ENCODE results near the gene LRP3. TPM values are rescaled to one million over a fixed set of nuclear protein-coding genes. Genes with fewer than 3 reads are reported as not detected.

The LRP3 gene
- total RNA-seq, 2 experiments from 2014 or later: 0.11 TPM; not detected in 1

DNA sequence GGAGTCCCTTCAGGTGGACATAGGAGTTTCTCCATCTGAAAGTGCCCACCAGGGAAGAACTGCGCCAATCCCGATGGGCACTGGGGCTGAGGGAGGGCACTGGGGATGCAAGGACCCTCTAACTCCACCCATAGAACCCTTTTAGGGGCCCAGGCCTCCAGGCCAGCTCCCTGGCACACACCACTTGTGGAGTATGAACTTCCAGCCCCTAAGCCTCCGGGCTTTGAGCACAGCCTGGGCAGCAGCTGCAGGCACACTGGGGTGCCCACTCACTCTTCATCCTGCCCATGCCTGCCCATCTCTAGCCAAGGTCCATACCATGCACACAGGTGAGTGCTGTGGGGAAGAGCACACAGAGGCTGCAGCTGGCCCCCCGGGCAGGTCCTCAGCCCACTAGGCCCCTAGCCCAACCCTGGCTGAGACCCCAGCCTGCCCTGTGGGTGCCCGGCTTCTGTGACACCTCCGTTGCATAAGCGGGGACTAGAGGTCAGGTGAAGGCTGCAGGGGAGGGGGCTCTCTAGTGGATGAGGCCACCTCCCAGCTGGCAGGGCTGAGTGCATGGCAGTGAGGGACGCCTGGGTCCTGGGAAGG is 46.1 kb downstream of the LRP3 start:
- H3K27me3 Mint-ChIP-seq: peaks cover 6% of the 10 kb centered on the region
- H3K27ac ChIP-seq (ENCODE audit: low read depth in 1 of 2, low read length in 2 of 2): no peak overlapping the region
- no peaks in the 10 kb centered on the region for H3K36me3 Mint-ChIP-seq (ENCODE audit: low read depth)
- ChIA-PET CTCF (no interaction called here), POLR2A (no interaction called here)
- no peaks in the 10 kb centered on the region for H3K36me3 ChIP-seq (ENCODE audit: insufficient read depth, low read length)
- DNase-seq (no peak), ATAC-seq (ENCODE audit: poor library complexity) (no peak)
- H3K27me3 ChIP-seq (ENCODE audit: control insufficient read depth in 1 of 2, insufficient read depth in 2 of 2, low read length in 2 of 2): no peaks in the 10 kb centered on the region
- TF ChIP-seq, protein P1, sequence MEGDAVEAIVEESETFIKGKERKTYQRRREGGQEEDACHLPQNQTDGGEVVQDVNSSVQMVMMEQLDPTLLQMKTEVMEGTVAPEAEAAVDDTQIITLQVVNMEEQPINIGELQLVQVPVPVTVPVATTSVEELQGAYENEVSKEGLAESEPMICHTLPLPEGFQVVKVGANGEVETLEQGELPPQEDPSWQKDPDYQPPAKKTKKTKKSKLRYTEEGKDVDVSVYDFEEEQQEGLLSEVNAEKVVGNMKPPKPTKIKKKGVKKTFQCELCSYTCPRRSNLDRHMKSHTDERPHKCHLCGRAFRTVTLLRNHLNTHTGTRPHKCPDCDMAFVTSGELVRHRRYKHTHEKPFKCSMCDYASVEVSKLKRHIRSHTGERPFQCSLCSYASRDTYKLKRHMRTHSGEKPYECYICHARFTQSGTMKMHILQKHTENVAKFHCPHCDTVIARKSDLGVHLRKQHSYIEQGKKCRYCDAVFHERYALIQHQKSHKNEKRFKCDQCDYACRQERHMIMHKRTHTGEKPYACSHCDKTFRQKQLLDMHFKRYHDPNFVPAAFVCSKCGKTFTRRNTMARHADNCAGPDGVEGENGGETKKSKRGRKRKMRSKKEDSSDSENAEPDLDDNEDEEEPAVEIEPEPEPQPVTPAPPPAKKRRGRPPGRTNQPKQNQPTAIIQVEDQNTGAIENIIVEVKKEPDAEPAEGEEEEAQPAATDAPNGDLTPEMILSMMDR (IDR thresholded peaks at IDR 0.05): no peak
- H3K9me3 ChIP-seq (ENCODE audit: control insufficient read depth in 1 of 2, insufficient read depth in 1 of 2, low read length in 2 of 2): peaks cover 0 to 5% of the 10 kb centered on the region in 2 experiments
- no peaks in the 10 kb centered on the region for H3K9me3 Mint-ChIP-seq
- intact Hi-C loops (cut with DNase I, micrococcal nuclease): loop anchor here in 1 of 2 experiments (5.0 kb wide), 1 partner anchor 532 kb away; no protein-coding TSS in a partner anchor
- no peak overlapping the region for H3K27ac Mint-ChIP-seq
- H3K4me3 Mint-ChIP-seq: no peak overlapping the region
- peaks cover 35% of the 10 kb centered on the region for H3K4me1 ChIP-seq (ENCODE audit: insufficient read depth, low read length)
- peaks cover 3% of the 10 kb centered on the region for H3K4me1 Mint-ChIP-seq (ENCODE audit: low read depth)
- H3K4me3 ChIP-seq (ENCODE audit: low read length): no peak overlapping the region

DNA sequence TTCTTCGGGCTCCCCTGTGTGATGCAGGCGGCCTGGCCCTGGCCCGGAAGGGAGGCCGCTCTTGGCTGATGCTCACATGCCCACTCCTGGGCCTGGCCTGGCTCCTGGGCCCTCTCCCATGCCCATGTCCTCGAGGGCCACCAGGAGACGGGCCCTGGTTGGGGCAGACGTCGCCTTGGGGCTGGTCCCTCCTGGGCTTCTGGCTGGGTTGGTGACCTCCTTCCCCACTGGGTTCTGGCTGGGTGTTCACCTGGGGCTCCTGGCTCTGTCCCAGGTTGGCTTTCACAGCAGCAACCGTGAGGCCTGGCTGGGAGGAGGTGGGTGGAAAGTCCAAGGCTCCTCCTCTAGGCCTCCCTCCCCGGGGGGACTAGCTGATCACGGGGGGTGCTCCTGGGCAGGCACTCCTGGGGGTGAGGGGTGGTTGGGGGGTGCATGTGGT is 47.0 kb downstream of the LRP3 start:
- Histone ChIP-seq H3K4me3 (ENCODE audit: low read length) (no peak overlapping the region), H3K27me3 (ENCODE audit: control insufficient read depth in 1 of 2, insufficient read depth in 2 of 2, low read length in 2 of 2) (no peaks in the 10 kb centered on the region), H3K9me3 (ENCODE audit: control insufficient read depth in 1 of 2, insufficient read depth in 1 of 2, low read length in 2 of 2) (peaks cover 7 to 14% of the 10 kb centered on the region in 2 experiments), H3K36me3 (ENCODE audit: insufficient read depth, low read length) (no peaks in the 10 kb centered on the region), H3K4me1 (ENCODE audit: insufficient read depth, low read length) (peaks cover 27% of the 10 kb centered on the region), H3K27ac (ENCODE audit: low read depth in 1 of 2, low read length in 2 of 2) (no peak overlapping the region)
- ChIA-PET CTCF (no interaction called here), POLR2A (no interaction called here)
- ATAC-seq (ENCODE audit: poor library complexity): no peak
- TF ChIP-seq, protein P1 (IDR thresholded peaks at IDR 0.05): no peak
- Mint-ChIP-seq H3K9me3 (no peaks in the 10 kb centered on the region), H3K27me3 (peaks cover 4% of the 10 kb centered on the region), H3K36me3 (ENCODE audit: low read depth) (no peaks in the 10 kb centered on the region), H3K4me3 (no peak overlapping the region), H3K4me1 (ENCODE audit: low read depth) (no peaks in the 10 kb centered on the region), H3K27ac (no peak overlapping the region)
- DNase-seq: peak in 1 of 14 experiments; percentile 11
- intact Hi-C loops (cut with DNase I, micrococcal nuclease): loop anchor here (1.0 to 5.0 kb wide), 2 partner anchors 165 to 531 kb away; no protein-coding TSS in a partner anchor

DNA sequence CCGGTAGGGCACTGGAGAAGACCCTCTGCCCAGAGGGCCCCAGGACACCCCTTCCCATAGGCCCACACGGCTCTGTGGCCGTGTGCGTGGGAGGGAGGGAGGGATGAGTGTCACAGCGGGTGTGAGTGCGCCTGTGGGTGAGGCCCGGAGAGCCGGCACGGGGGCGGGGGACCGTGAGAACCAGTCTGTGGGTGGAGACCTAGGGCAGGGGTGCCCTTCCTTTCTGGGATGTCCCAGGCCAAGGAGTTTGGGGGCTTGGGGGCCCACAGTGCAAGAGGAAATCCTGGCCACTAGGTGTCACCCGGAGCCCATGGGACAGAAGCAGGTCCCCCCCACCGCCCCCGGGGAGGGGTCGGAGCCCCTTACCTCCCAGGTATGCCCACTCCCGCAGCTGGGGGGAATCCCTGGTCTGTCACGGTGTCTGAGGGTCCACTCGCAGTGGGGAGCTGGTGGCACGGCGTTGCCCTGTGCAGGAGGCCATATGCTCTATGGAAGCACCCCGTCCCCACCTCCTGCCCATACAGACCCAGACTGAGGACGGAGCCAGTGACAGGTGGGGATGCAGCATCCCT is 47.5 kb downstream of the LRP3 start:
- ChIA-PET CTCF (no interaction called here), POLR2A (no interaction called here)
- Mint-ChIP-seq H3K36me3 (ENCODE audit: low read depth) (no peaks in the 10 kb centered on the region), H3K4me1 (ENCODE audit: low read depth) (no peaks in the 10 kb centered on the region), H3K4me3 (no peak overlapping the region), H3K27me3 (peaks cover 4% of the 10 kb centered on the region), H3K27ac (no peak overlapping the region), H3K9me3 (no peaks in the 10 kb centered on the region)
- no peaks in the 10 kb centered on the region for H3K36me3 ChIP-seq (ENCODE audit: insufficient read depth, low read length)
- H3K27me3 ChIP-seq (ENCODE audit: control insufficient read depth in 1 of 2, insufficient read depth in 2 of 2, low read length in 2 of 2): no peaks in the 10 kb centered on the region
- peaks cover 7 to 18% of the 10 kb centered on the region in 2 experiments for H3K9me3 ChIP-seq (ENCODE audit: control insufficient read depth in 1 of 2, insufficient read depth in 1 of 2, low read length in 2 of 2)
- H3K4me3 ChIP-seq (ENCODE audit: low read length): no peak overlapping the region
- TF ChIP-seq, protein P1 (IDR thresholded peaks at IDR 0.05): peak; percentile 62
- DNase-seq: peak in 5 of 14 experiments; percentile 15 to 68 (median 54)
- no peak for ATAC-seq (ENCODE audit: poor library complexity)
- H3K4me1 ChIP-seq (ENCODE audit: insufficient read depth, low read length): peaks cover 24% of the 10 kb centered on the region
- H3K27ac ChIP-seq (ENCODE audit: low read depth in 1 of 2, low read length in 2 of 2): no peak overlapping the region
- intact Hi-C loops (cut with DNase I, micrococcal nuclease): loop anchor here (1.0 to 5.0 kb wide), 2 partner anchors 165 to 531 kb away; no protein-coding TSS in a partner anchor

Measured in CD4-positive, alpha-beta T cell (primary cell).